Naive thymus-derived CD4-positive, alpha-beta T cell (primary cell): Measurements from ENCODE around the gene ZNF316. TPM values are rescaled to one million over a fixed set of nuclear protein-coding genes. Genes with fewer than 3 reads are reported as not detected.

Source experiments
- ATAC-seq: fragments of 150-1000 bp; cut with Tn5 transposase; 2 replicates; pipeline ENCODE4 v1.10.0; 2021; ENCODE audit warnings: mild to moderate bottlenecking, moderate library complexity
- CTCF ChIA-PET: fragments of 350-600 bp; sonication (Branson Sonifier 250); formaldehyde crosslinking; loops from one replicate; lab custom pipeline; 2021; ENCODE audit warnings: antibody characterized with exemption; lab: Charles Lee
- POLR2A ChIA-PET: fragments of 350-600 bp; sonication (Branson Sonifier 250); formaldehyde crosslinking; loops from one replicate; lab custom pipeline; 2021; ENCODE audit warnings: antibody characterized with exemption, inconsistent platforms; lab: Charles Lee
- DNase-seq, 9 donors: peaks; one replicate each; pipeline versions ENCODE4 v3.0.0 to v3.0.0-alpha.2; 2020 to 2022; ENCODE audit warnings: mixed read lengths in 1 of 9
- H3K27ac ChIP-seq: one replicate; pipeline ENCODE4 v1.7.0; 2013; ENCODE audit warnings: mild to moderate bottlenecking, low read depth, low read length, moderate library complexity
- H3K27me3 ChIP-seq, 2 donors: one replicate each; pipeline ENCODE4 v1.7.0; 2013; ENCODE audit warnings: low read length in 2 of 2, mild to moderate bottlenecking in 2 of 2, moderate library complexity in 2 of 2; ENCODE audit not compliant: control insufficient read depth in 2 of 2, insufficient read depth in 2 of 2
- H3K36me3 ChIP-seq, 3 experiments: 1 replicate in 2 of 3; 2 replicates in 1 of 3; pipeline ENCODE4 v1.7.0; 2013; ENCODE audit warnings: low read length in 3 of 3, mild to moderate bottlenecking in 3 of 3, moderate library complexity in 1 of 3; ENCODE audit not compliant: insufficient read depth in 3 of 3, control insufficient read depth in 2 of 3
- H3K4me1 ChIP-seq, 2 donors: one replicate each; pipeline ENCODE4 v1.7.0; 2013; ENCODE audit warnings: low read length in 2 of 2, mild to moderate bottlenecking in 2 of 2, moderate library complexity in 1 of 2; ENCODE audit not compliant: control insufficient read depth in 2 of 2, insufficient read depth in 2 of 2
- H3K4me3 ChIP-seq: 2 replicates; pipeline ENCODE4 v1.7.0; 2013; ENCODE audit warnings: mild to moderate bottlenecking, low read length
- H3K9me3 ChIP-seq, 3 experiments: 1 replicate in 2 of 3; 2 replicates in 1 of 3; pipeline ENCODE4 v1.7.0; 2013; ENCODE audit warnings: low read length in 3 of 3; ENCODE audit not compliant: control insufficient read depth in 2 of 3
- H3K27ac Mint-ChIP-seq, 9 donors: one replicate each; pipeline ENCODE4 v1.8.0; 2020 to 2022; ENCODE audit warnings: mixed read lengths in 9 of 9, mild to moderate bottlenecking in 8 of 9, moderate library complexity in 5 of 9, inconsistent platforms in 2 of 9
- H3K27me3 Mint-ChIP-seq, 5 donors: one replicate each; pipeline ENCODE4 v1.8.0; 2021 to 2022; ENCODE audit warnings: mixed read lengths in 5 of 5, mild to moderate bottlenecking in 1 of 5
- H3K36me3 Mint-ChIP-seq, 5 donors: one replicate each; pipeline ENCODE4 v1.8.0; 2020 to 2022; ENCODE audit warnings: mixed read lengths in 5 of 5, mild to moderate bottlenecking in 3 of 5, inconsistent platforms in 1 of 5
- H3K4me1 Mint-ChIP-seq, 7 donors: one replicate each; pipeline ENCODE4 v1.8.0; 2020 to 2022; ENCODE audit warnings: mixed read lengths in 7 of 7, mild to moderate bottlenecking in 3 of 7, inconsistent platforms in 1 of 7
- H3K4me3 Mint-ChIP-seq, 10 donors: one replicate each; pipeline ENCODE4 v1.8.0; 2020 to 2022; ENCODE audit warnings: mild to moderate bottlenecking in 10 of 10, mixed read lengths in 10 of 10, moderate library complexity in 6 of 10, inconsistent platforms in 2 of 10
- H3K9me3 Mint-ChIP-seq, 11 donors: one replicate each; pipeline ENCODE4 v1.8.0; 2020 to 2022; ENCODE audit warnings: mixed read lengths in 11 of 11, mild to moderate bottlenecking in 4 of 11, inconsistent platforms in 1 of 11, moderate library complexity in 1 of 11
- intact Hi-C, 2 donors: fragments of 100-400 bp; cut with micrococcal nuclease; formaldehyde crosslinking; loops; one replicate each; pipeline ENCODE4 v1.15.1; 2023
- polyA plus RNA-seq, 2 donors: library from polyadenylated mRNA; unstranded; fragments of 300-500 nt; fragmentation: Illumina TruSeq; gene quantifications; one replicate each; pipeline ENCODE4 v1.2.3, GENCODE V29; 2021
- total RNA-seq, 6 experiments: library from RNA in 5 of 6; stranded (reverse) in 5 of 6; gene quantifications; 1 replicate in 5 of 6; 2 replicates in 1 of 6; pipeline ENCODE4 v1.2.3 and lab custom pipeline; 2021 to 2026

The ZNF316 gene
- total and polyA plus RNA-seq, 7 experiments from 2014 or later = 0.66 to 71.6 (median 51.5) TPM

GRCh38 chr7:6648066-6648814, 11.1 kb downstream of the ZNF316 start:
- Histone ChIP-seq H3K9me3 (peaks cover 0 to 19% (median 5%) of the 10 kb centered on the region in 3 experiments), H3K4me1 (no peaks in the 10 kb centered on the region), H3K4me3 (no peak overlapping the region), H3K27ac (no peak overlapping the region), H3K27me3 (no peaks in the 10 kb centered on the region), H3K36me3 (peaks cover 0 to 91% (median 23%) of the 10 kb centered on the region in 3 experiments)
- no peak for DNase-seq
- Mint-ChIP-seq H3K9me3 (peaks cover 0 to 13% (median 6%) of the 10 kb centered on the region in 11 donors), H3K27me3 (no peaks in the 10 kb centered on the region), H3K4me3 (no peak overlapping the region), H3K36me3 (peaks cover 9 to 72% (median 29%) of the 10 kb centered on the region in 5 donors), H3K4me1 (no peaks in the 10 kb centered on the region), H3K27ac (no peak overlapping the region)
- ChIA-PET POLR2A (no interaction called here), CTCF (no interaction called here)
- ATAC-seq = no peak
- intact Hi-C loops = no loop called here

DNA sequence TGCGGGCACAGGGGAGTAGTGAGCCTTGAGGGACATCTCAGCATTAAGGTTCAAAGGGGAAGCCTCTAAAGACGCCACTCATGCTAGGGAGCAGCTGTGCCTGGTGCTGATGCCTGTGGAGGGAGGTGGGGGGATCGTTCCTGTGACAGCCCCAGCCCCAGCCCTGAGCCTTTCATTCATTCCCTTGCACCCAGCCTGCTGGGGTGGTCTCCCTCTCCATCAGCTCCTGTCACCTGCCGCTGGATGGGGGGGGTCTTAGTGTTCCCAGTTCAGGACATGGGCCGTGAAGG, 11.6 kb downstream of the ZNF316 start:
- no peaks in the 10 kb centered on the region for H3K27me3 ChIP-seq
- ATAC-seq (no peak), DNase-seq (no peak)
- no peaks in the 10 kb centered on the region for H3K4me1 ChIP-seq
- peaks cover 0 to 85% (median 18%) of the 10 kb centered on the region in 3 experiments for H3K36me3 ChIP-seq
- Mint-ChIP-seq H3K4me1 (no peaks in the 10 kb centered on the region), H3K36me3 (peaks cover 9 to 67% (median 29%) of the 10 kb centered on the region in 5 donors), H3K9me3 (peaks cover 0 to 13% (median 6%) of the 10 kb centered on the region in 11 donors), H3K4me3 (no peak overlapping the region), H3K27me3 (no peaks in the 10 kb centered on the region), H3K27ac (peak overlapping the region in 1 of 9 donors; percentile 67)
- intact Hi-C loops = no loop called here
- H3K4me3 ChIP-seq = no peak overlapping the region
- ChIA-PET POLR2A (no interaction called here), CTCF (no interaction called here)
- peaks cover 0 to 19% (median 5%) of the 10 kb centered on the region in 3 experiments for H3K9me3 ChIP-seq
- no peak overlapping the region for H3K27ac ChIP-seq

- peaks cover 9 to 65% (median 29%) of the 10 kb centered on the region in 5 donors for H3K36me3 Mint-ChIP-seq
- CTCF ChIA-PET = interaction anchor here (0.6 kb wide), 1 partner anchor 132 kb away, joined by 3 read pairs; no protein-coding TSS in a partner anchor
These were observed 12.3 kb downstream of the ZNF316 start for GRCh38 chr7:6649241-6649961.

DNA sequence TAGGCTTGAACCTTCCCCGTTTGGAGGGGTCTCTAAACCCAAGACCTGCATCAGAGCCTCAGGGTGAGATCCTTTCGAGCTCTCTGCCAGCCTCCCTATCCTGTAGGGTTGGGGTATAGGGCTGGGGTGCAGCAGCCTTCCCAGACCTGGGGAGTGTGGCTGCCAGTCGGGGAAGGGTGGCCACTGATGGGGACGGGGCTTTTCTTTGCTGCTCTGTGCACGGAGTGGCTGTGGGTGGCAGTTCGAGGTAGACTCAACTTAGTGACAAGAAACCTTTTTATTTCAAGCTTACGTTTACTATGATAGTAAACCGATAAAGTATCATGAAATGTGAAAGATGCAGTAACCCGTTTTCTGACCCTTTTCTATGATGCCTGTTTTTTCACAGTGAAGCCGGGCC, 13.0 kb downstream of the ZNF316 start:
- no peak overlapping the region for H3K4me3 ChIP-seq
- no peaks in the 10 kb centered on the region for H3K27me3 ChIP-seq
- H3K27me3 Mint-ChIP-seq = no peaks in the 10 kb centered on the region
- no peak for DNase-seq
- ChIA-PET CTCF (interaction anchor here (0.6 kb wide), 1 partner anchor 133 kb away, joined by 3 read pairs; no protein-coding TSS in a partner anchor), POLR2A (no interaction called here)
- H3K9me3 ChIP-seq = peaks cover 0 to 19% (median 5%) of the 10 kb centered on the region in 3 experiments
- H3K27ac ChIP-seq = no peak overlapping the region
- peaks cover 0 to 78% (median 15%) of the 10 kb centered on the region in 3 experiments for H3K36me3 ChIP-seq
- peak overlapping the region in 2 of 9 donors; percentile 16 to 19 for H3K27ac Mint-ChIP-seq
- H3K4me1 ChIP-seq = no peaks in the 10 kb centered on the region
- H3K4me3 Mint-ChIP-seq = no peak overlapping the region
- peaks cover 0 to 13% (median 6%) of the 10 kb centered on the region in 11 donors for H3K9me3 Mint-ChIP-seq
- no peak for ATAC-seq
- intact Hi-C loops = no loop called here
- no peaks in the 10 kb centered on the region for H3K4me1 Mint-ChIP-seq
- H3K36me3 Mint-ChIP-seq = peaks cover 9 to 63% (median 32%) of the 10 kb centered on the region in 5 donors

More at GRCh38 chr7:6649241-6649961, 12.3 kb downstream of the ZNF316 start:
- POLR2A ChIA-PET = no interaction called here
- H3K4me3 Mint-ChIP-seq = no peak overlapping the region
- H3K4me1 Mint-ChIP-seq = no peaks in the 10 kb centered on the region
- peaks cover 0 to 19% (median 5%) of the 10 kb centered on the region in 3 experiments for H3K9me3 ChIP-seq
- intact Hi-C loops = no loop called here
- DNase-seq (no peak), ATAC-seq (no peak)
- no peaks in the 10 kb centered on the region for H3K27me3 Mint-ChIP-seq
- peaks cover 0 to 79% (median 15%) of the 10 kb centered on the region in 3 experiments for H3K36me3 ChIP-seq
- H3K9me3 Mint-ChIP-seq = peaks cover 0 to 13% (median 6%) of the 10 kb centered on the region in 11 donors
- no peak overlapping the region for H3K27ac Mint-ChIP-seq
- no peak overlapping the region for H3K4me3 ChIP-seq
- H3K4me1 ChIP-seq = no peaks in the 10 kb centered on the region
- H3K27me3 ChIP-seq = no peaks in the 10 kb centered on the region
- no peak overlapping the region for H3K27ac ChIP-seq

- H3K4me3 ChIP-seq = no peak overlapping the region
- CTCF ChIA-PET = no interaction called here
- POLR2A ChIA-PET = no interaction called here
- no peak for DNase-seq
- no peaks in the 10 kb centered on the region for H3K27me3 ChIP-seq
- peaks cover 0 to 19% (median 5%) of the 10 kb centered on the region in 3 experiments for H3K9me3 ChIP-seq
- Mint-ChIP-seq H3K4me1 (no peaks in the 10 kb centered on the region), H3K4me3 (no peak overlapping the region), H3K27me3 (no peaks in the 10 kb centered on the region), H3K9me3 (peaks cover 0 to 13% (median 6%) of the 10 kb centered on the region in 11 donors), H3K36me3 (peaks cover 9 to 65% (median 37%) of the 10 kb centered on the region in 5 donors), H3K27ac (peak overlapping the region in 2 of 9 donors; percentile 19 to 67)
- H3K36me3 ChIP-seq = peaks cover 0 to 81% (median 15%) of the 10 kb centered on the region in 3 experiments
- no peak overlapping the region for H3K27ac ChIP-seq
- H3K4me1 ChIP-seq = no peaks in the 10 kb centered on the region
- ATAC-seq = no peak
- intact Hi-C loops = no loop called here
These were observed 13.4 kb downstream of the ZNF316 start for GRCh38 chr7:6650521-6651011.

GRCh38 chr7:6651851-6652445, 14.8 kb downstream of the ZNF316 start:
- no peaks in the 10 kb centered on the region for H3K27me3 Mint-ChIP-seq
- no peak overlapping the region for H3K4me3 Mint-ChIP-seq
- H3K36me3 Mint-ChIP-seq = peaks cover 9 to 56% (median 37%) of the 10 kb centered on the region in 5 donors
- Histone ChIP-seq H3K27ac (no peak overlapping the region), H3K27me3 (no peaks in the 10 kb centered on the region), H3K4me1 (no peaks in the 10 kb centered on the region), H3K36me3 (peaks cover 0 to 71% (median 10%) of the 10 kb centered on the region in 3 experiments), H3K4me3 (no peak overlapping the region), H3K9me3 (peaks cover 0 to 19% (median 5%) of the 10 kb centered on the region in 3 experiments)
- intact Hi-C loops = no loop called here
- ATAC-seq = no peak
- DNase-seq = no peak
- CTCF ChIA-PET = no interaction called here
- H3K4me1 Mint-ChIP-seq = no peaks in the 10 kb centered on the region
- H3K27ac Mint-ChIP-seq = no peak overlapping the region
- peaks cover 0 to 13% (median 6%) of the 10 kb centered on the region in 11 donors for H3K9me3 Mint-ChIP-seq
- POLR2A ChIA-PET = no interaction called here
